Endothelial cell of umbilical vein (primary cell): ENCODE measurements around the gene CASKIN2. TPM values are rescaled to one million over a fixed set of nuclear protein-coding genes. Genes with fewer than 3 reads are reported as not detected.

Source experiments
- BruUV-seq: library from RNA; stranded (reverse); fragments of 400-500 nt; replicated peaks from 2 replicates; lab custom pipeline; 2021; lab: Mats Ljungman, UMichigan
- CTCF ChIA-PET: fragments of 300-600, 350-600 bp; sonication (Branson Sonifier 250); formaldehyde crosslinking; loops from one replicate; lab custom pipeline; 2021; ENCODE audit warnings: antibody characterized with exemption, inconsistent platforms; lab: Charles Lee
- POLR2A ChIA-PET: fragments of 300-600, 350-600 bp; sonication (Branson Sonifier 250); formaldehyde crosslinking; loops from one replicate; lab custom pipeline; 2021; ENCODE audit warnings: antibody characterized with exemption, inconsistent platforms; lab: Charles Lee
- DNase-seq: peaks from one replicate; pipeline ENCODE4 v3.0.0-alpha.2; 2011; ENCODE audit warnings: low read depth, low spot score
- FAIRE-seq: peaks from 2 replicates; lab custom pipeline; 2011; peaks lifted over from hg19 to GRCh38; lab: Jason Lieb, UNC
- H2AFZ ChIP-seq: 2 replicates; pipeline ENCODE4 v1.6.0; 2012; ENCODE audit warnings: low read depth, low read length, control low read depth, inconsistent platforms
- H3K27ac ChIP-seq: 2 replicates; pipeline ENCODE4 v1.5.1; 2011; ENCODE audit warnings: low read depth, mild to moderate bottlenecking, control low read depth, low read length, moderate library complexity; ENCODE audit not compliant: insufficient read depth
- H3K27me3 ChIP-seq, 2 experiments: 2 replicates each; pipeline versions ENCODE4 v1.6.0 to v1.6.1; 2011; ENCODE audit warnings: low read length in 2 of 2, mixed read lengths in 1 of 2; ENCODE audit not compliant: control insufficient read depth in 2 of 2, insufficient read depth in 2 of 2
- H3K36me3 ChIP-seq, 2 experiments: 2 replicates in 1 of 2; 3 replicates in 1 of 2; pipeline ENCODE4 v1.5.1; 2011; ENCODE audit warnings: low read length in 2 of 2, mild to moderate bottlenecking in 1 of 2, moderate library complexity in 1 of 2; ENCODE audit not compliant: control insufficient read depth in 2 of 2, insufficient read depth in 2 of 2; ENCODE audit errors: extremely low read depth in 1 of 2
- H3K4me1 ChIP-seq: 3 replicates; pipeline ENCODE4 v1.5.1; 2011; ENCODE audit warnings: mild to moderate bottlenecking, low read length; ENCODE audit not compliant: control insufficient read depth, insufficient read depth; ENCODE audit errors: extremely low read depth
- H3K4me2 ChIP-seq: 2 replicates; pipeline ENCODE4 v1.6.1; 2011; ENCODE audit warnings: low read length, control low read depth, mixed read lengths; ENCODE audit not compliant: insufficient read depth
- H3K4me3 ChIP-seq, 3 experiments: fragments of 200-600 bp in 1 of 3; sonication (generic), shearing (Covaris generic) in 1 of 3; replicated peaks in 1 of 3; 2 replicates each; pipeline ENCODE4 v1.5.1; 2011 to 2016; ENCODE audit warnings: control low read depth in 3 of 3, low read length in 3 of 3, mild to moderate bottlenecking in 2 of 3, inconsistent platforms in 1 of 3, low read depth in 1 of 3, moderate library complexity in 1 of 3; ENCODE audit not compliant: insufficient read depth in 1 of 3
- H3K79me2 ChIP-seq: 2 replicates; pipeline ENCODE4 v1.6.0; 2012; ENCODE audit warnings: low read length, inconsistent platforms; ENCODE audit not compliant: control insufficient read depth, insufficient read depth
- H3K9ac ChIP-seq: replicated peaks from 2 replicates; pipeline ENCODE3; 2011; ENCODE audit warnings: low read length, control low read depth; ENCODE audit not compliant: insufficient read depth; ENCODE audit errors: extremely low read depth
- H3K9me1 ChIP-seq: replicated peaks from 3 replicates; pipeline ENCODE4 v1.6.0; 2011; ENCODE audit warnings: mild to moderate bottlenecking, low read length; ENCODE audit not compliant: control insufficient read depth, insufficient read depth; ENCODE audit errors: extremely low read depth
- H3K9me3 ChIP-seq: replicated peaks from 2 replicates; pipeline ENCODE4 v1.5.1; 2012; ENCODE audit warnings: low read length, inconsistent platforms; ENCODE audit not compliant: control insufficient read depth, insufficient read depth
- H4K20me1 ChIP-seq: replicated peaks from 2 replicates; pipeline ENCODE3; 2011; ENCODE audit warnings: mild to moderate bottlenecking, low read length; ENCODE audit not compliant: control insufficient read depth, insufficient read depth; ENCODE audit errors: extremely low read depth
- EZH2 ChIP-seq: IDR thresholded peaks from 2 replicates; pipeline ENCODE4 v1.6.1; 2012; ENCODE audit warnings: borderline replicate concordance, low read depth, mild to moderate bottlenecking, moderate library complexity, low read length, inconsistent platforms; ENCODE audit not compliant: severe bottlenecking
- JUN ChIP-seq: IDR thresholded peaks from 2 replicates; pipeline ENCODE4 v1.6.1; 2011; ENCODE audit warnings: borderline replicate concordance, low read depth; ENCODE audit not compliant: insufficient read length, insufficient read depth
- MYC ChIP-seq: IDR thresholded peaks from one replicate; pipeline ENCODE4 v1.6.1; 2011; ENCODE audit warnings: mild to moderate bottlenecking, low read depth, low read length
- POLR2AphosphoS5 ChIP-seq: IDR thresholded peaks from 2 replicates; pipeline ENCODE4 v1.6.1; 2012; ENCODE audit warnings: low read depth, mild to moderate bottlenecking, control low read depth, low read length, moderate library complexity; ENCODE audit not compliant: insufficient read depth
- dilution Hi-C: fragments of 300-500 bp; cut with MboI; formaldehyde crosslinking; loops from one replicate; pipeline ENCODE4 v1.15.0; 2019; ENCODE audit warnings: low sequenced_read_pairs; ENCODE audit not compliant: extremely low pct_ligation_motif_present
- intact Hi-C: fragments of 100-400 bp; cut with micrococcal nuclease; formaldehyde crosslinking; loops from one replicate; pipeline ENCODE4 v1.10.0; 2022
- polyA plus RNA-seq, 4 experiments: library from polyadenylated mRNA; depleted of rRNA in 3 of 4; stranded (reverse) in 3 of 4; unstranded in 1 of 4; fragments of >200 nt; gene quantifications; 2 replicates each; pipeline versions ENCODE4 v1.2.1 to v1.2.3, GENCODE V29; 2011 to 2012; ENCODE audit warnings: missing spikeins in 1 of 4
- total RNA-seq: library from RNA; stranded (reverse); gene quantifications from 2 replicates; pipeline ENCODE4 v1.2.3, GENCODE V29; 2021
- TF ChIP-seq, protein P1 (sequence below), 2 donors: IDR thresholded peaks; 1 replicate in 1 of 2; 2 replicates in 1 of 2; pipeline ENCODE4 v1.5.1; 2011; ENCODE audit warnings: low read length in 2 of 2, mild to moderate bottlenecking in 2 of 2, moderate library complexity in 2 of 2, control low read depth in 1 of 2, inconsistent platforms in 1 of 2, low read depth in 1 of 2; ENCODE audit not compliant: insufficient read depth in 1 of 2; ENCODE audit errors: extremely low read depth in 1 of 2

The CASKIN2 gene
- total and polyA plus RNA-seq, 2 donors (not counting 3 experiments of a cell fraction or from before 2014, with no cell fraction given), result 13.0 to 37.6 TPM

DNA sequence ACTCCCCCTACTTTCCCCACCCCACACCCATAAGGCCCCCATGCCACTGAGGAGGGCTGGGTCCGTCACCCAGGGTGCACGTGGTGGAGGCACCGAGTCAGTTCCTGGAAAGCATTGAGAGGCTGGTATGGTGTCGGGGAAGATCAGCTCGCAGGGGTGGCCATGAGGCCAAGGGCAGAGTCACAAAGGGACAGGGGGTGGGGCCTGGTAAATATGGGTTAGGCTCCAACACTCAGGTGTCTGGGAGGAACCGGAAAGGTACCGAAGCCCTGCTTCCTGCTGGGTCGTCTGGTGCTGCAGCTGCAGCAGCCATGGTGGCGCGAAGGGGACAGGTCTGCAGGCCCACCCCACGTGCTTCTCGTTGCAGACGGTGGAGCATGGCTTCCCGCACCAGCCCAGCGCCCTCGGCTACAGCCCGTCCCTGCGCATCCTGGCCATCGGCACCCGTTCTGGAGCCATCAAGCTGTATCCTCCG is 40.4 kb upstream of the CASKIN2 start:
- H3K4me2 ChIP-seq, result no peak overlapping the region
- dilution Hi-C loops, result no loop called here
- H3K4me1 ChIP-seq, result no peaks in the 10 kb centered on the region
- no peaks in the 10 kb centered on the region for H3K79me2 ChIP-seq
- no peaks in the 10 kb centered on the region for H3K9me3 ChIP-seq
- H3K36me3 ChIP-seq, result no peaks in the 10 kb centered on the region
- no peak overlapping the region for H2AFZ ChIP-seq
- no peaks in the 10 kb centered on the region for H4K20me1 ChIP-seq
- no peak for FAIRE-seq
- H3K27ac ChIP-seq, result no peak overlapping the region
- intact Hi-C loops, result no loop called here
- H3K4me3 ChIP-seq, result no peak overlapping the region
- H3K9me1 ChIP-seq, result no peaks in the 10 kb centered on the region
- no peak for DNase-seq
- TF ChIP-seq EZH2, result no peak
- TF ChIP-seq, protein P1, sequence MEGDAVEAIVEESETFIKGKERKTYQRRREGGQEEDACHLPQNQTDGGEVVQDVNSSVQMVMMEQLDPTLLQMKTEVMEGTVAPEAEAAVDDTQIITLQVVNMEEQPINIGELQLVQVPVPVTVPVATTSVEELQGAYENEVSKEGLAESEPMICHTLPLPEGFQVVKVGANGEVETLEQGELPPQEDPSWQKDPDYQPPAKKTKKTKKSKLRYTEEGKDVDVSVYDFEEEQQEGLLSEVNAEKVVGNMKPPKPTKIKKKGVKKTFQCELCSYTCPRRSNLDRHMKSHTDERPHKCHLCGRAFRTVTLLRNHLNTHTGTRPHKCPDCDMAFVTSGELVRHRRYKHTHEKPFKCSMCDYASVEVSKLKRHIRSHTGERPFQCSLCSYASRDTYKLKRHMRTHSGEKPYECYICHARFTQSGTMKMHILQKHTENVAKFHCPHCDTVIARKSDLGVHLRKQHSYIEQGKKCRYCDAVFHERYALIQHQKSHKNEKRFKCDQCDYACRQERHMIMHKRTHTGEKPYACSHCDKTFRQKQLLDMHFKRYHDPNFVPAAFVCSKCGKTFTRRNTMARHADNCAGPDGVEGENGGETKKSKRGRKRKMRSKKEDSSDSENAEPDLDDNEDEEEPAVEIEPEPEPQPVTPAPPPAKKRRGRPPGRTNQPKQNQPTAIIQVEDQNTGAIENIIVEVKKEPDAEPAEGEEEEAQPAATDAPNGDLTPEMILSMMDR (IDR thresholded peaks at IDR 0.05; ENCODE audit: extremely low read depth in 1 of 2, insufficient read depth in 1 of 2, low read depth in 1 of 2, low read length in 2 of 2), result no peak
- TF ChIP-seq MYC, result no peak
- no peak for TF ChIP-seq POLR2AphosphoS5
- TF ChIP-seq JUN, result no peak
- H3K27me3 ChIP-seq, result no peaks in the 10 kb centered on the region
- no peak overlapping the region for H3K9ac ChIP-seq
- no TSS peak for BruUV-seq
- POLR2A ChIA-PET, result no interaction called here
- CTCF ChIA-PET, result no interaction called here
